CD1c-positive myeloid dendritic cell (primary cell): ENCODE results near the gene ASB12.
"Not testable (repeated sequence)": the region's sequence is repeated elsewhere in the genome, so short reads cannot be mapped to it uniquely, and the experiment has no call there.

Experiments used
- DNase-seq: peaks from one replicate; pipeline ENCODE4 v3.0.0-alpha.2; 2016; ENCODE audit errors: extremely low spot score

ASB12 gene

DNA sequence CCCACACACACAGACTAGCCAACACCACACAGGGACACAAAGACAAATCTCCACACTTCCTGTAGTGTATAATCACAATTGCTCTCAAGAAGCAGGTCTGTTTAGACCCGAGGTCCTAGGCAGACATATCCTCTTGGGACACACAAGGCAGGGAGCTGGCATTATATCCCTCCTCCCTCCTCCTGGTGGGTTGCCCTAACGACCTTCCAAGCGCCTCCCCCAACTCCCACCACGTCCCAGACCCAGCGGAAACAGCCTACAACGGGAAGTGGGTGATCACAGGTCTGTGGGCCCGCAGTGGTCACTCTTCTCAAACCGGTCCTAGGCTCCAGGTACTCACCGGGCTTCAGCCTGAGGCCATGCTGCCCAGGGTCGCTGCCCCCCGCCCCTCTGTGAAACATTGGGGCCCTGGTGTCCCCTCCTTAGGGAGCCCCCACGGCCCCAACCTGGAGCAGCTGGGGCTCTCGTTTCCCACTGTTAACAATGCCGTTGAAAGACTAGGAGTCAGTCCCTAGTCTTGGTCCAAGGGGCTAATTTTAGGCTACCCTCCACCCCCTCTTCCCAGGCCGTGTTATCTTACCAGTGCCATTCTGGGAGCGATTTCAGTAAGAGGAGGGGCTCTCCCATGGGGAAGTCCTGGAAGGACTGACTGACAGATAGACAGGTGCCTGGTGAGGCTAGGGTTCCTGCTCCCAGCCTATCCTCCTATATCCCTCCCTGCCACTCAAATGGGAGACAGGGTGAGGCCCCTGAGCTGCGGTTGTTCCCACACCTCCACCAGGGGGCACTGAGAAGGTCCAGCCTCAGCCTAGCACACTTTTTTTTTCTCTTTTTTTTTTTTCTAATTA is at the start of gene ASB12:
TSS of gene ASB12 (minus strand) at position 485 of the 848 bp plus-strand sequence. CDS start 4,957 bp downstream, outside the sequence.
- no peak for DNase-seq

DNA sequence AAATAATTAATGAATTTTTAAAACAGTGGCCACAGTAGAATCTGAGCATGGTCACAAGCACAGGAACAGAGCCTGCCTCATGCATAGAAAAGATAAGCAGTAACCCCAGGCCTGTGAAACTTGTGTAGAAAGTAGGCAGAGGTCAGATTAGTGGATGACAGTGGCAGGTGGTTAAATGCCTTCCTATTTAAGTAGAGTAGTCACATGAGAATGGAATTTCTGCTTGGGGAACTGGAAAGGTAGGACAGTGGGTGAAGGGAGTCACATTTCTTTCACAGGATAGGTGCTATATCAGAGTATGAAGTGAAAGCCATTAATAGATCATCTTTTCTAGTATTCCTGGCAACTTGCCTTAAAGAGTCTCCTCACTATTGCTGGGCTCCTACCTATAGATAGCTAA is 34.9 kb upstream of the ASB12 start:
- no peak for DNase-seq

DNA sequence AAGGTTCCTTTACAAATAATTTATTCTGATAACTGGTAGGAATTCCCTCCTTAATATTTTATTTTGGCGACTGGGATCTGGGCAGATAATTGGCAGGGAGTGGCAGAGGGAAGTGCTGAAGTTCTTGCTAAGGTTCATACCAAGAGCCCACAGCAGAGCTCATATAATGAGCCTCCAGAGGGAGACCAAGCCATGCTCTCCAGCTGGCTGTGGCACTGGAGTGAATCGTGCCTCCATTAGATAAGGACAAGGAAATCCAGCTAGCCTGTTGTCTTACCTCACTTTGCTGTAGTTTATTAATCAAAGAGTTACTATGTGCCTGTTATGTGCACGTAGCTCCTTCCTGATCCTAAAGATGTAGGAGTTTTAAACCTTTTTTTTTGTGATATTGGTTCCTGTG is 1.3 kb downstream of the ASB12 start:
- no peak for DNase-seq

- no peak for DNase-seq
Measured at GRCh38 chrX:64218023-64218422, 12.4 kb downstream of the ASB12 start.

DNA sequence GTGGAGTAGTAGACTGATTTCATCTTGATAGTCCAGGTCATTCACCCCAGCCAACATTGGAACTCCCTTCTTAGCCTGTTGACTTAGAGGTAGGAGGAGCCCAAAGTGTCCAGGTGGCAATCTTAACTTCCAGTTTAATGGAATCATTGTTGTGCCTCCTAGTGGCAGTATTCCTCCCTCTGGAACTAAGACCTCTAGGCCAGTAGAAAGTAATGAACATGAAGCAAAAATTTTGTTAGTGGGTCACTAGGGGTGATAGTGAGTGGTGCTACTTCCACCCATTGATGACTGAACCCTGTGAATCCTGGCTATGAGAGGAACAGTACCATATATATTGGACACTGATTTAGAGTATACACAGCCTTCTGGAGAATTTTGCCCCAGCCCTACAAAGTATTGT is 16.4 kb downstream of the ASB12 start:
- not testable (repeated sequence) for DNase-seq

DNA sequence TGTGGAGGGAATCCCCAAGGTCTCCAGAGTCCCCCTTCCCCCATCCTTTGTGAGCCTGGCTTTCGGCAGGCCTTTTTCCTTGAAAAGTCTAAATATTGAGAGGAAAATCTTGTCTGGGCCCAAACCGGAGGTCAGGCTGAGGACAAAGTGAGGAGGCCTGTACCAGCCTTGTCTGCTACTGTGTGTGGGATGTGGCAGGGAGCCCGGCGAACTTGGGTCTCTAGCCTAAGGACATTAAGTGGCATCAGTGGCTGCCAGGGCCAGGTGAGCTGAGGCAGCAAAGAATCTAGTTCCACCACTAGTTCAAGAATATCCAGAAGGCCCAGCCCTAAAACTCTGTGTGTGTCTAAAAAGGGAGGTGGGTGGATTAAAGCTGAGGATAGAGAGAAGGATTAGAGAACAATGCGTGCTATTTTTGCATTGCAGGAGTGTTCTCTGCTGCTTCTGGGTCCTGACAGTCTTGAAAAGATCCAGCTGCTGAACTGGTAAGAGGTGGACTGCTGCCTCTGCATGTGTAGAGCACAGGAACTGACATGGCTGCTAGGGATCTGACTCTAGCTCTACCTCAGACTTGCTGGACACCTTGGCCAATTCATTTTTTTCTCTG is 23.7 kb downstream of the ASB12 start:
- no peak for DNase-seq

DNA sequence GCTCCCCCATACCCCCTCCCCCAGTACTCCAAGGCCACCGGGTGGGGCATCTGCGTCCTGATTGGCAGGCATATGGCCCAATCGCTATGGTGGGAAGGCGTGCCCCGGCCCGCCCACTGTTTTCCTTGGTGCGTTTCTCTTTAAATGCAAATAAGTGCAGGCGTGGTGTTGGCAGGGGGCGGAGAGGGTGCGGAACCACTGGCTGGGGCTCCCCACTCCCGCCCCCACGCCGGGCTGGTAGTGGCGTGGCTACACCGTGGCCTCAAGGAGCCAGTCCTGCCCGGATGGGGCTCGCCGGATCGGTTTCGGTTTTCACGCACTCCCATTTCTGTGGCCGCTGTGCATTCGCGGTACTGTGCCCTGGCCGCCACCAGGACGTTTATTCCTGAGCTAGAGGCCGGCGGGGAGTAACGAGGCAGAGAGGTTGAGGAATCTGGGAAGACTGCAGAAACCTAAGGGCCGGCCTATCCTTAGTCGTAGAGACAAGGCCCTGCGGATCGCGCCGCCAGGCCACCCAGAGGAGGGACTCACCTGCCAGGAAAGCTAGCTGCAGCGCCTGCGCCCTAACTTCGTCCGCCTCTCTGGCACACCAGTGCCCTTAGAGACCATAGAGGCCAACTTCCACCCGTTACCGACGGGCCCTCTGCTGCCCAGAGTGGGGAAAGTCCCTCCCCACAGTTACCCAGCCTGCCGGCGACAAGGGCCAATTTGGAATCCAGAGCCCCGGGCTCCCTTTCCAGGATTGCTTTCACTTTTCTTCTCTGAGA is 24.5 kb downstream of the ASB12 start:
- peak; percentile 91 for DNase-seq

- DNase-seq, result no peak
Measured at GRCh38 chrX:64205441-64205734, 25.0 kb downstream of the ASB12 start, which contains the start of gene AMER1. TSS of gene AMER1 (minus strand) at chrX:64205708. CDS start at chrX:64193286, 12,422 bp downstream.

DNA sequence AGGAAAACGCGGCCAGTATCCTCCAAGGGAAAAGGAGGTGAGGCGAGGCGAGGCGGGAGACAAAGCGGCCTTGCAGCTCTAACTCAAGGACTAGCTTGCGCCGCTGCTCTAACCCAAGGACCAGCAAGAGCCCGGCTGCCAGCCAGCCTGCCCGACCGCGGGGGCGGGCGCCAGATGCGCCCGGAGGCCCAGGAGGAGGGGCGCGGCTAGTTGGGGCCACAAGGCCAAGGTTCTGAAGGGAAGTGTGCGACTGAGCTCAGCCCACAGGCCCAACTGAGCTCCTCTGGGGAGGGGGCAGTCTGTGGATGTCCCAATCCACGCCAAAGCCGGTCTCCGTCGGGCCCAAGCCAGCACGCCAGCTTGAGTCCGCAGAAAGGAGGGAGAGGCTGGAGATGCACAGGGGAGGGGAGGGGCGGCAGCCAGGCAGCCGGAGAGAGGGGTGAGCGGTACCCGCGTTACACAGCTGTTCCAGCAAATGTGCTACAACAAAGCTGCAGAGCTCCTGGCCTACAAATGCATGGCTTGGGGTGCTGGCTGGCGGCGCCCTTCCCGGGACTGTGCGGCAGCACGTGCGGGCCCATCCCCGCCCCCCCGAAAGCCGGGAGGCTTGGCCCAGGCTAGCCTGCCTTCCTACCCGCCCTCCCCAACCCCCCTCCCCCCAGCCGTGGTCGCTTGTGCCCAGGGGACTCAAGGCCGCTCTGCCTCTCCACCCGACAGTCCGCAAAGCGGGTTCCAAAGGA is 25.5 kb downstream of the ASB12 start:
- peak; percentile 44 for DNase-seq

- no peak for DNase-seq
Measured at GRCh38 chrX:64204252-64204651, 26.2 kb downstream of the ASB12 start.

GRCh38 chrX:64202808-64203325 is 27.5 kb downstream of the ASB12 start:
- DNase-seq, result no peak

DNA sequence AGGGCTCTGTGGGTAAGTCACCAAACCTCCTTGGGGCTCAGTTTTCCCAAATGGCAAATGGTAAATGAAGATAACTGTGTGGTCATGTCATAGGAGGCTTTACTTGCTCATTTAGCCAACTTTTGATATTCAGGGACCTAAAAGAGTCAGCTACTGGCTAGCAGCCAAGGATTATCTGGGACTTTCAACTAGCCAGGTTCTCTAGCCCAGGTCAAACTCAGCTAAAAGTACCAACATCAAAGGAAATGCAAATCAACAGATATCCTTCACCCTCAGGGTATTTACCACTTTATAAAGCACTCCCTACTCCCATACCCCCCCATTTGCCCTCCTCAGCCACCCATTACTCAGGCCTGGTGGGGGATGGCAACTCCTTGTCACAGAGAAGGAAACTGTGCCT is 32.4 kb downstream of the ASB12 start:
- DNase-seq, result no peak

- DNase-seq, result no peak
Measured at GRCh38 chrX:64196606-64197005, 33.8 kb downstream of the ASB12 start.

GRCh38 chrX:64195862-64196261 is 34.5 kb downstream of the ASB12 start:
- no peak for DNase-seq

DNA sequence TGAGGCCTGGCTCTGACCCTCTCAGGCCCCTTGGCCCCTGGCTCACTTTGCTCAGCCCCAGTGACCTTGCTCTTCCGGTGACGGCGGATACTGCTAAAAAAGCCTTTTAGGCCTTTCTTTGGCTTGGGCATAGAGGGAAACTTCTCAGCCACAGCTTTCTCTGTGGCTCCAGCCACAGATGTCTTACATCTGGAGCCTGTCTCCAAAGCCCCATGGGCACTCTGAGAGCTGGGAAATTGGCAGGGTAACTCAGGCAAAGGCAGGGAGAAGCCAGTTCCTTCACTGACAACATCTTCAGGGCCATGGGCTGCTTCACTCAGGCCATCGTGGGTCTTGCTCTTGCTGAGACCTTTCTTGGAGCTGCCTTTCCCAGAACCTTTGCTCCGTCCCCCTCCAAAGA is 37.7 kb downstream of the ASB12 start:
- no peak for DNase-seq

DNA sequence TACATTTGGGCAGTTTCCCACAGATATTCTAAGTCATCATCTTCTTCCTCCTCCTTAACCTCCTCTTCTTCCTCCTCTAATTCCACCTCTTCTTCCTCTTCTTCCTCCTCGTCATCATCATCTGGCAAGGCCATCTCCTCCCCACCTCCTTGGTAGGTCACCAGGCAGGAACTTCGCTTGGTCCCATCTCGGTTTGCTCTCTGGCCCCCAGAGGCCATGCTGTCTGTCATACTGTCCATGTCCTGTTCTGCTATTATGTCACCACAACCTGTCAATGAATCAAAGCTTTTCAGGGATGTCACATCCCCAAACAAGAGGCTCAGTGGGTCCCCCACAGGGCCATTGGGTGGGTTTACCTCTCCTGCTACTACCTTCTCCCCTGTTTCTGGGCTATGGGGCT is 38.4 kb downstream of the ASB12 start:
- no peak for DNase-seq

DNA sequence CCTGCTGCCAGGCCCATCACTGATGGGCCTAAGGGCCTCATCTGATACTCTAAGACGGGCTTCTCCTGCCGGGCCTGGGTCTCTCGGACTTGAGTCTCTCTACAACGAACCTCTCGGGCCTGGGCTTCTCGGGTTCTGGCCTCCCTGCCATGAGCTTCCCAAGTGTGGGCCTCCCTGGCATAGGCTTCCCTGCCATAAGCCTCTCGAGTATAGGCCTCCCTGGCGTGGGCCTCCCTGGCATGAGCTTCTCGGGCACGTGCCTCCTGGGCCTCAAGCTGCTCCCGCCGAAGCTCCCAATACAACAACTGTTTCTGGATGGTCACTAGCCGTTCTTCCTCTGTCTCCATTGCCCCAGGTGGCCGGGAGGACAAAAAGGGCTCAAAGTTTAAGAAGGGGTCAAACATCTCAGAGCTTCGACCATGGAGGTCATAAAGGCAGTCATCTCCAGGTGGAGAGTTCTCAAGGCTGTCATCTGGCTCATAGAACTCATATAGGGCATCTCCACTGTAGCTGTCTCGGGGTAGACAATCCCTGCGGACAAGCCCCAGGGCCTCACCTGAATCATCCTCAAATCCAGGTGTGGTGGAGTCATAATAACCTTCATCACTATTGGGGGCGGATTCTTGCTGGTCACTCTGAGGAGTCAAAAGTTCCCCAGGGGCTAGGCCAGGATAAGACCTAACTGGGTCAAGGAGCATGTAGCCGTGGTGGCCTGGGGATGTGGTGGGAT is 39.0 kb downstream of the ASB12 start:
- DNase-seq, result no peak

DNA sequence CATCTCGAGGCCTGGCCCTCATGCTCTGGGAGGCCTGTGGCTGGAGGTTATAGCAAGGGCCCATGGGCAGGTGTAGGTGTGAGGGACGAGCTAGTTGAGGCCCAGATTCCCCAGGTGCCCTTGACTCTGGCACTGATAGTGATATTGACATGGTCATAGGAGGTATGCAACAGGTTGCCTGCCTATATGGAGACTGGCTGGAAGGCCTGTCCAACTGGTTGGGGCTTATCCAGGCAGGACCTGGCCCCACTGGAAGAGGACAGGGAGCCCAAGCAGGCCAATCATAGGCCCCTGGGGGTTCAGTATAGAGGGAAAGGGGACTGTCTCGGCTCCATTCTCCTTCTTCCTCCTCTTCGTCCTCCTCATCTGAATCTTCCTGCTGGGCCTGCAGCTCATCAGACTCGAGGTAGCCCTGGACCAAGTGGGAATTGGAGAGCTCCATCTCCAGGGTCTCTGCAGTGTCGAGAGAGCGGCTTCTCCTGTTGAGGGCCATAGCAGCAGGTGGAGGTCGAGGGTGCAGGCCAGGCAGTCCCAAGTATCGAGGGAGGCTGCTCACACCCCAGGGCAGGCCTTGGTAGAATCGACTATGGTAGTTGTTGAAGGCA is 40.2 kb downstream of the ASB12 start:
- DNase-seq, result no peak

DNA sequence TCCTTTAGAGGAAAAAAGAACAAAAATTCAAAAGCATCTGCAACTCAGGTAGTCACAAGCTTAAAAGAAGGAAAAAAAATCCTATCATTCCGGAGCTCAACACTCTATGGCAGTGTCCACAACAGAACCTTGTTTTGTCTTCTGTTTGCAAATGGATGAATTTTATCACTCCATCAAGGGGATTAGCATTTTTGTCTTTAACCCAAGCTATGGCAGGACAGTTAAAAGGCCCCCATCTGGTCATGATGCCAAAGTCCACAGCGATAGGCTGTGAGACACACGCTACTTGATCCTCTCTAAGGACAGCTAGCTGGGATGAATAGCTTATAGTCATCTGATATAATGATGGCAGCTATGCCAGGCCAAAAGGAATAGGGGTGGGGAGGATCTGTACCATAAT is 41.5 kb downstream of the ASB12 start:
- DNase-seq, result no peak

DNA sequence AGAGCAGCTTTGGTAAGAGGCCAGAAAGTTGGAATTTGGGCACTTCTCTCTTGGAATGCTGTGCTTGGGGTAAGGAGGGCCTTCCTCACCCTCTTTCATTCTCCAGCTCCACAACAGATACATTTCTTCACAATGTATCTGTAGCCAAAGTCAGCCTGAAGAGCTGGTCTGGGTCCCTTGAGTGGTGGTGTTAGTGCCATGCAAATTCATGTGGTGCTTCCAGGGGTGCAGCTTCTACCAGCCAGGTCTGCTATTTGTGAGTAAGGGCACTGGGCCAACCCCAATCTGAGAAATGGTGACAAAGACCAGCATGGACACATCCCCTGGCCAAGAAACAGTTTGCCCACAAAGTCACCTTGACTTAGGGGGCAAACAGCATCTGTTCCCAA is 42.7 kb downstream of the ASB12 start:
- no peak for DNase-seq
